IPS-NIHi7 (cell line): ENCODE measurements around the gene SLC4A1.
A peak's percentile ranks its signal among the peaks of the same experiment; 100 is the strongest.

Source experiments
- DNase-seq: peaks from one replicate; pipeline ENCODE4 v3.0.0; 2012; ENCODE audit warnings: mixed read lengths; ENCODE audit errors: extremely low spot score

The SLC4A1 gene

DNA sequence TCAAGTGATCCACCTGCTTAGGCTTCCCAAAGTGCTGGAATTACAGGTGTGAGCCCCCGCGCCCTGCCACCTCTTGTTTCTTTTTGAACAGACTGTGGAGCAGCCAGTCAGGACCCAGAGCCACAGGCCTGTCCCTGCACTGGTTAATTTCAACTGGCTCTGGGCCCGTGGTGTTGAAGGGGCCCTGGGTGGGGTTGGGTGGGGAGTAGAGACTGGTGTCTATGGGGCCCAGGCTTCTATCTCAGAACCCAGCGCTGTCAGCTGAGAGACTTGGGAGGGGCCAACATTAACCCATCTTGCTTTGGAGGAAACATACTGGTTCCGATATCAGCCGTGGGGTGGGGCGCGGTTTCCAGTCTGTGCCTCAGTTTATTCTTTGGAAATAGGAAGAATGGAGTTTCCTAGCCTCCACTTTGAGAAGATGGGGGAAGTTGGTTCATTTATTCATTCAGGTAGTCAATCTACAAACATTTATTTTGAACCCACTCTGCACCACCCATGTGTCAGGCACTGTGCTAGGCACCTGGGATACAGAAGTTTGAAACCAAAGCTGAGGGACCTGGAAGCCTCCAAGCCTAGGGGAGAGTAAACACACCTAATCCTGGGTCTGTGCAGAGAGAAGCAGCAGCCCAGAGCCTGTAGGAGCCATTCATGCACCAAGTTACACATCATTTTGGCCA lies 15.5 kb upstream of the SLC4A1 start:
- DNase-seq: no peak

DNA sequence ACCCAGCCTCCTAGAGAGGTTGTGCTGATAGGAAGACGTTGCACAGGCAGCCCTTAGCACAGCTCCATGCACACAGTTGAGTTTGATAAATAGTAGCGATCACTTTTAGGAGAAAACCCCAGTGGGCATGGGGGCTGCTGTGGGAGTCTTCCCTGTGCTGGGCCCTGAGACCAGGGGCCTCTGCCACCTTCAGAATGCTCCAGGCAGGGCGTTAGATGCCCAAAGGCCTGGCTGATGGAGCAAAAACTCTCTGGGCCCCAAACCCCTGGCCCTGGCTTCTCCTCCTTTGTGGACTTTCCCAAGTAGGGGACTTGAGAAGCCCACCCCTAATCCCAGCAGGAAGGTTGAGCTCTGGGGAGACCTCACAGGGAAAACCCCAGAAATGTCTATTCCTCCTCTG lies 14.3 kb upstream of the SLC4A1 start:
- no peak for DNase-seq

DNA sequence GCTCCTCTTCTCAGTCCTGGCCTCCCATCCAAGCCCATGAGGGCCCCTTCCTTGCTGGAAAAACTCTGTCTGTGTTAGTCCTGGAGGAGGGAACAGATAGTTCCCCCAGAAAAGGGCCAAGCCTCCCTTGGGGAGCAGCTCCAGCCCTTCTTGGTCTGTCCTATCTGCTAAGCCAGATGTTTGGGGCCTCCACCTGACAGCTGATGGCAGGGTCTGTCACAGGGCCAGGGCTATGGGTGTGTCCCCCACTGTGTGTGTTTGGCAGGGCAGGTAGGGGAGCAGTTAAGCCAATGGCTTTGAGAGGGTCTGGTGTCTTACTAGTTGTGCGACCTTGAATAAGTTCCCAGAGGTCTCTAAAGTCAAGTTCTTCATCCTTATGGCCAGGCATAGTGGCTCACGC lies 13.6 kb upstream of the SLC4A1 start:
- DNase-seq: no peak

DNA sequence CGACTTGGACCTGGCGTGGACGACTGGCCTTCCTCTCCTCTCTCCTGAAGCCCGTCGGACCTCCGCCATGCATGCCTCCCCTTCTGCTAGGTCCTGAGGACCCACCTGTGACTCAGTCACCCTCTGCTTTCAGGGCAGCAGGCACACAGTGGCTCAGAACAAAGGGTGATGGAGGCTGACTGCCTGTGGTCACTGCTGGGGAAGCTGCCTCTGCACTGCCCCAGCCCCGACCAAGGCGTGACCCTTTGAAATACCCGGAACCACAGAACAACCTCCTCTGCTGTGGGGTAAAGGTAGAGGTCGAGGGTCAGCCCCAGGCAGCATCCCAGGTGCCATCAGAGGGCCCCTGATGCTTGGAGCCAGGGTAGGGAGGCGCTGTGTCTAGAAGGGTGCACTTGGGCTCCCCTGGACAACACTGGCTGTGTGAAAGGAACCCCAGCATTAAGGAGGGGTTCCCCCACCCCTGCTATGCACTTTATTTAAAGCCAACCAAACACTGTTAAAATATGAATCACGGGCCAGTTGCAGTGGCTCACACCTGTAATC lies 12.5 kb upstream of the SLC4A1 start:
- peak; percentile 8 for DNase-seq

DNA sequence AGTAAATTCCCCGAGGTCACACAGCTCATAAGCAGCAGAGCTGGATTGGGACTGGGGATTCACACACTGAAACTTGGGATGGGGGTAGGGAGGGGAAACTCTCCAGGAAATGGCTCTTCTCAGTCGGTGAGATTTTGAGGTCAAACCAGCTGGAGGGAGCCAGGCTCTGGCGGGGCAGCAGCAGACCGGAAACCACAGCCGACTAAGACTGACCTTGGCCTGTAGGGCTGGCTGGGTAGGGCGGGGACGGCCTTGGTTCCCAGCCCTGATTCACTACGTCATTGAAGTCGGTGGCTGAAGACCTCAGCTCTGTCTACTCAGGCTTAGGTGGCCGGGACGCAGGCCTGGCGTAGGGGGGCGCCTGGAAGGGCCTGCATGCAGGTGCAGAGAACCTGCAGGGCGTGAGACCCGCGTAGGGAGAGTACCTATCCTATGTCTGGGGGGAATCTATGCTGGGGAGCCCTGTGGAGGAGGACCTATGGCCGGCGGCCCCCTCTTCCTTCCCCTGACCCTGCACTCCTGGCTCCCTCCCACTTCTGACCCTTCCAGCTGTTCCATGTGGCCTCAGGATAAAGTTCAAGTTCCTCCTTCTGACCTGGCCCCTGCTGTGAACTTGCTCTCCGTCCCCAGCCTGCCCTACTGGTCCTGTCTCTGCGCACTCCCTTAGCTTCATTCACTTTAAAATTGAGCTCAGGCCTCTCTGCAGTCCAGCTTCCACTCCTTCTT lies 11.9 kb upstream of the SLC4A1 start:
- DNase-seq: peak; percentile 82

DNA sequence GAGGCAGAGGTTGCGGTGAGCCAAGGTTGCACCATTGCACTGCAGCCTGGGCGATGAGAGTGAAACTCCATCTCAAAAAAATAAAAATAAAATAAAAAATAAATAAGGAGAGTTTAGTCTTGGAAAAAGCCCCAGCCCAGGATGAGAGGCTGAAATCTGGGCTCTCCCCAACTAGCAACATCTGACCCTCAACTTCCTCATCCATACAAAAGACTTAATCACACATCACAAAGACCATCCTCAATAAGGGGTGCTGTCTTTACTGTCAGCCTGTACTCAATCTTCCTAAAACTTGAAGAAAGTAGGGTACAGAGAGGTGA lies 11.4 kb upstream of the SLC4A1 start:
- DNase-seq: no peak

DNA sequence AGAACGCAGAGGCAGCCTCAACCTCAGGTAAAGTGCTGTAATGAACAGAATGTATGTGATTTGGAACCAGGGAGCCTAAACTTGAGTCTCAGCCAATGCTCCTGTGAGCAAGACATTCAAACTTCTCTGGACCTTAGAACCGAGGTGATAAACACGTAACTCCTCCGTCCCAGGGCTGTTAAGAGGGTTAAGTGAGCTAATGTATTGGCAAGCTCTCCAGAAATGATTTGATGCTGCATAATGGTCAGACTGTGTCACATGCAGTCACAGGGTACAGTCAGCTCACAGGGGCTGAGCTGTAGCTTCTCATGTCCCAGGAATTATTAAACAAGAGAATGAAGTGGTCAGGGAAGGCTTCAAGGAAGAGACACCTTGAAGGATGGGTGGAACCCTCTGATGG lies 10.0 kb upstream of the SLC4A1 start:
- DNase-seq: no peak

DNA sequence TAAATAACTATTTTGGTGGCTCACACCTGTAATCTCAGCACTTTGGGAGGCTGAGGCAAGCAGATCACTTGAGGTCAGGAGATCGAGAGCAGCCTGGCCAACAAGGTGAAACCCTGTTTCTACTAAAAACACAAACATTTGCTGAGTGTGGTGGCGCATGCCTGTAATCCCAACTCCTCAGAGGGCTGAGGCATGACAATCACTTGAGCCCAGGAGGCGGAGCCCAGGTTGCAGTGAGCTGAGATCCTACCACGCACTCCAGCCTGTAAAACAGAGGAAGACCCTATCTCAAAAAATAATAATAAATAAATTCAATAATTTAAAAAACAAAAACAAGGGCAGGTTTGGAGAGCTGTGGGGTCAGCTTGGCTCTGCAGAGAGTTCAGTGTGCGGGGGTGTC lies 5.7 kb upstream of the SLC4A1 start:
- no peak for DNase-seq

DNA sequence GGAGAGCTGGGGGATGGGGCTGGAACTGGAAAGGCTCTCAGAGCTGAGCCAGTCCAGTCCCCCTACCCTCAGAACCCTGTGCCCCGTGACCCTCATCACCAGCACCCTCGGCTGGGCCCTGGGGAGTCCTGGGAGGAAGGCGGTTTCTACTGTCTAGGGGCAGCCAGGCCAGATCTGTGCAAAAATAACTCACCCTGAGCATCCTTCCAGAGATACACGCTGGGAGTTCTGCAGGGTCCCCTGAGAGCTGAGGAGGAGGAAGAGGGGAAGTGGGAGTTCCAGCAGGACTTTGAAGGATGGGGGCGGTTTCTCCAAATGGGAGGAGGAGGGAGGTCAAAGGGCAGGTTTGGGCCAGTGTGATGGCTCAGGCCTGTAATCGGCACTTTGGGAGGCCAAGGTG lies 5.0 kb upstream of the SLC4A1 start:
- no peak for DNase-seq

DNA sequence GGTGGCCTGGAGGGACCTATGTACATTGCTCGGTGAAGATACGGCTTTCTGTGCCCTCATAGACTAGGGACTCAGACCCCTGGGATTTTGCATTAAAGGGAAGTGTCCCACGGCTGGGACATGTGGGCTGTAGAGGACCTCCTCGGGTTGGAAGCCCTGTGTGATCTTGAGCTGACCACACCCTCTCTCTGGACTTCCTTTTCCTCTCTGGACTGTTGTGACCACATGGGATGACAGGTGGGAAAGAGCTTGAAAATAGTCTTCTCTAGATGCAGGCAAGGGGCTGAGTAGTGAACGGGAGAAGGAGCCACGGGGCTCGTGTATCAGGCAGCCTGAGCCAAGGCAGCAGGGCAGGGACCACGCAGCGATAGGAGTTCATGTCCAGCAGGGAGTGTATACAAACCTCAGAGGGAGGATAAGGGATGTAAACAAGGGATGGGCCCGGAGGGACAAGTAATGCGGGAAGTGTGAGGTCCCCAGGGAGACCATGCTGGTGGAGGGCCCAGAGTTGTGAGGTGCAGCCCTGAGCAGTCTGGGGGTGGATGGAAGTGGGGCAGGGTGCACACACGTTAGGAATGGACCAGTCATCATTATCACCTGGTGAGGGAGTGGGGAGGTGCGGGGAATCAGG lies 4.5 kb upstream of the SLC4A1 start:
- no peak for DNase-seq

DNA sequence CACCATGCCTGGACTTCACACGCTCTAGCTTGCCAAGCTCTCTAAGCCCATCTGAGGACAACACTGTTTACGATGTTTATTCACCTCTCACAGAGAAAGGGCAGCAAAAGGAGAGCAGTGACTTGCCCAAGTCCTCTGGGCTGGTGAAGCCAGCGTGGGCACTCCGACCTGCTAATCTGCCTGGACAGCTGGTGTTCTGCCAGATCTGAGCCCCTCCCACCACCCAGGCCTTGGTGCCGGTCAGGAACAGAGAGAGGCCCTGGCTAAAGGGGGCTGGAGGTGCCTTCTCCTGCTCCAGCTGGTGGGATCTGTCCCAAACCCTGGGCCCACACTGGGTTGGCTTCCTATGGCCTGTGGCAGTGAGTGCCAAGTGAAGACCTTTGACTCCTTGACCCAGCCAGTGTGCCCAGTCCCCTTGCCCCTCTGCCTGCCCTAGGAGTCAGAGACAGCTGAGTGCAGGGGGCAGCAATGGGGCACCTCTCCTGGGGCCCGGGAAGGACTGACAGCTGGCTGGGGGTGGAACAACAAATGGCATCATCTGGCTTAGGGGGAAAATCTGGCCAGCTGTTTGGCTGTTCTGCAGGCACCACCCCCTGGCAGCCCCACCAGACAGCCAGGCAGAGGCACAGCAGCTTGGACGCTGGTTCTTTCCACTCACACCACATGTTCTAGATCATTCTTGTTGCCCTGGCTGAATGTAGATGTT lies 1.8 kb upstream of the SLC4A1 start:
- no peak for DNase-seq

DNA sequence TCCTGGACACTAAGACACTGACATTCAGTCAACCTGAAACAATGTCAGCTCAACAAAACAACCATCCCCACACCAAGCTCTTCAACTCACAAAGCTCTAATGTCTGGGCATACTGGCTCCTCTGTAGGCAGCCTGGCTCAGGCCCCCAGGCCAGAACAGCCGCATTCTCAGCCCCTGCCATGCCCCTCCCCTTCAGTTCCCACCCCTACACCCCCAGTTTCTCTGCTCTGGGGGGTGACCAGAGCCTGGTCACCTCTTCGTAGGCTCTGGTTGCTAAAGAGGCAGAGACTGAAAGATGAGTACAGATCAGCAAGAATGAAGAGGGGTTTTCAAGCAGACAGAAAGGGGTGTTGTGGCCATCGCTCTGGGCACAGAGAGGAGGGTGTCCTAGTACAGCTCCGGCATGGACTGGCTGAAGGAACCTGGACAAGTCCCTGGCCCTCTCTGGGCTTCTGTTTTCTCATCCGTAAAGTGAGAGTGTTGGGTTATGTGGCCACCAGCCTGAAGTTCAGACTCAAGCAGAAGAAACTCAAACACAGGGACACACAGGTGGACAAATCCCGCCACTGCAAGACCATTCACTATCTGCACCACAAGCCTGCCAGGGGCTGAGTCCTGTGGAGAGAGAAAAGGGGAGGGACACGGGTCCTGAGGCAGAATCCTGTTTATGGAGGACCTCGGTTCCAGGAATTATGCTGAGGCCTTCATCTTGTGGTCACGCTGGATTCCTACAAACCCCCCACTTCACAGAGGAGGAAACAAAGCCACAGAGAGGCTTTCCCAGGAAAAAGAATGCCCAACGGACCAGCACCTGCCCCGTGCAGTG lies 987 bp upstream of the SLC4A1 start:
- no peak for DNase-seq

DNA sequence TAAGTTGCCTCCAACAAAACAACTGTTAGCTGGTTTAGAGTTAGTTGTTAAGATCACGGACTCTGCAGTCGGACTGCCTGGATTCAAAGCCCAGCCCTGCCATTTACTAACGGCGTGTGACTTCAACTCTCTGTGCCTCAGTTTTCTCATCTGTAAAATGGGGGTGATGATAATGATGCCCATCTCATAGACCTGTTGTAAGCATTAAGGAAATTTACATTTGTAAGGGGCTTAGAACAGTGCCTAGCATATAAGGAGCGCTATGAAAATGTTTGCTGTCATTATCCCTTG lies 825 bp downstream of the SLC4A1 start:
- DNase-seq: no peak

DNA sequence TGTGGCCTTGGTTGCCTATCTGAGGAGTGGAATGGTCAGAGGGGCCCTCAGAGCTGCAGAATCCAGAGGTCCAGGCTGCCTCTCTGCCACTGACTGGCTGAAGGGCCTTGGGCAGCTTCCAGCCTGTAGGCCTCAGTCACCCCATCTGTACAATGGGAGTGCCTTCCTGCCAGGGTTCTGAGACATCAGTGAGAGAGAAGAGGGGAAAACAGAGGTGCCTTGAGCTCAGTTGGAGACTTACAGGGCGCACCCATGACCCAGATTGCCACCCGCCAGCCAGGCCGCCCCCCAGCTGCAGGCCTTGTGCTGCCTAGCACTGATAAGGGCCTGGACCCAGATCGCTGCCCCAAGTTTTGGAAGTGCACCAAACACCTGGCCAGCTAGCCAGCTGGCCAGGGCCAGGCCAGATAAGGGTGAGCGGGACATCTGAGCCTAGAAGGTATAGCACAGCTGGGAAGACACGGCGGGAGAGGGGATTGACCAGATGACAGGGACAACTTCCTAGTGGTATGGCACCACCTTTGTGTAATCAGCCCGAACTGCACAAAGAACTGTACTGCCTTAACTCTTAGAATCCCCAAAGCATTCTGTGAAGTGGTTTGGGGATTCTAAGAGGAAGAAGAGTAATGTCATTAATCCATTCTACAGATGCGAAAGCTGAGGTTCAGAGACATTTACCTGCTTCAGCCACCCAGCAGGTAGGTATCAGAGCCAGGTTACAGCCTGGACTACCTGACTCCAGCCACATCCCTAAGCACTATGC lies 1.4 kb downstream of the SLC4A1 start:
- DNase-seq: no peak

DNA sequence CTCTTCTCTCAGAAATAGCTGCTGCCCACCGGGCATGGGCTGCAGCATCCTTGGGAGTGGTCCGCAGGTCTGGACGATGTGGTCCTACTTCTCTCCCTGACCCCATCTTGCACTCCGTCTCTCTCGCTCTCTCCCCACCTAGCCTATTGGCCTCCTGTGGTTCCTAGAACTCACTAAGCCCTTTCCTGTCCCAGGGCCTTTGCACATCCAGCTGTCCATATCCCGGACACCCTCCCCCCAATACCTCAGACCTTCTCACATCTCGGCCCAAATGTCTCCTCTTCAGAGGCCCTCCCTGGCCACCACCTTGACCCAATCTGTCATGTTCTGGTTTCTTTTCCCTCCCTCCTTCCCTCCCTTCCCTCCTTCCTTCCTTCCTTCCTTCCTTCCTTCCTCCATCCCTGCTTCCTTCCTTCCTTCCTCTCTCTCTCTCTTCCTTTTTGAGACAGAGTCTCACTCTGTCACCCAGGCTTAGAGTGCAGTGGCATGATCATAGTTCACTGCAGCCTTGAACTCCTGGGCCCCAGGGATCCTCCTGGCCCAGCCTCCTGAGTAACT lies 4.5 kb downstream of the SLC4A1 start:
- no peak for DNase-seq

DNA sequence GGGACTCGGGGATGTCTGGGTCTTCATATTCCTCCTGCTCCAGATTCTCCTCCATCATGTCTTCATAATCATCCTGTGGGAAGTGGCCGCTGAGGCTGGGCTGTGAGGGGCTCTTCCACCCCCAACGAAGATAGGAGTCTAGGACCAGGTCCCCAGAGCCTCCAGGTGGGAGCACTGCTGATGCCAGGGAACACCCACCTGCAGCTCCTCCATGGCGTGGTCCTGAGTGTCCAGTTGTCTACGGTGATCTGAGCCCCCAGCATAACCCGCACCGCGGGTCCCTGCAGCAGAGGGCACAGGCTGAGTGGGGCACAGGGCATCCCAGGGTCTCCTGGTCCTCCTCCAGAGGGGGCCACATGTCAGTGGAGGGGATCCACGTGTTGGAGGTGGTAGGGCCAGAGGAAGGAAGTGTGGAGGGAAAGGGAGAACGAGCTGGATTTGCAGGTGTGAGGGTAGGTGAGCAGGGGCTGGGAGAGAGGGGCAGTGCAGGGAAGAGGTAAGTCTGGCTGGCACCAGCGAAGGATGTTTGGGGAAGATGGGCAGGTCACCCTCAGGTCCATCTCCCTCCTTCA lies 5.2 kb downstream of the SLC4A1 start:
- DNase-seq: no peak

DNA sequence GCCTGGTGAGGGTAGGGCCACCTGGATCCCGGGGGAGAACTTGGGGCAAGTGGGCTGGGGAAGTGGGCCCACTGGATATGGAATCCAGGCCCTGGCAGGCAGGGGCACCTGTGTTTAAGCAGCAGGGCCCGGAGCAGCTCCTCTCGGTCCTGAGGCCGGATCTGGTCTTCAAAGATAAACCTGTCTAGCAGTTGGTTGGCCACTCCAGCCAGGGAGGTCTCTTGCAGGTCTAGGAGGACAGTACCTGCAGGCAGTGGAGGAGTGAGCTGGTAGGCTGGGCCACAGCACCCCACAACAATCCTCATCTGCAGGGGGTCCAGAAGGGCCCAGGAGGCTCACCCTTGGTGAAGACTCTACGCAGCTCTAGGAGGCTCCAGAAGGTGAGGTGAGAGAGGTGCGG lies 7.6 kb downstream of the SLC4A1 start:
- no peak for DNase-seq

DNA sequence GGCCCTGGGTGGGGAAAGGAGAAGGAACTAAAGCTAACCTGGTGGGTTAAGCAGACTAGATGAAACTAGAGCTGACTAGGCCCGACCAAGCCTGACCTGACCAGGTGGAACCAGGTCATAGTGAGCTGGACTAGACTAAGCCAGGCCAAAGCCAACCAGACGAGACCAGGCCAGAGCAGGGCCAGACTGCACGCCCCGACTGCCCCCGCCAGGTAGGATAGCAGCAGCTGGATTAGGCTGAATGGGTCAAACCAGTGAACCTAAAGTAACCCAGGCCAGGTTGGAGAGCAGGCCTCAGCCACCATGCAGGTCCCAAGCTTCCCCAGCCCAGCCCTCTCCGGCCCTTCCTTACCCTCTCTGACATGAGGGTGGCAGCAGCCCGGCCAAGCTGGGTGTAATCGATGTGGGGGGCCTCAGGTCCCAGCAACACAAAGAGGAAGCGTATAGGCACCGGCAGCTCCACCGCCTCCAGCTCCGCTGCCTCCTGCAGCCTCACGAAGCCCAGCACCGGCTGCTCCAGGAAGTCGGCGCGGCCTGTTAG lies 9.1 kb downstream of the SLC4A1 start:
- no peak for DNase-seq

DNA sequence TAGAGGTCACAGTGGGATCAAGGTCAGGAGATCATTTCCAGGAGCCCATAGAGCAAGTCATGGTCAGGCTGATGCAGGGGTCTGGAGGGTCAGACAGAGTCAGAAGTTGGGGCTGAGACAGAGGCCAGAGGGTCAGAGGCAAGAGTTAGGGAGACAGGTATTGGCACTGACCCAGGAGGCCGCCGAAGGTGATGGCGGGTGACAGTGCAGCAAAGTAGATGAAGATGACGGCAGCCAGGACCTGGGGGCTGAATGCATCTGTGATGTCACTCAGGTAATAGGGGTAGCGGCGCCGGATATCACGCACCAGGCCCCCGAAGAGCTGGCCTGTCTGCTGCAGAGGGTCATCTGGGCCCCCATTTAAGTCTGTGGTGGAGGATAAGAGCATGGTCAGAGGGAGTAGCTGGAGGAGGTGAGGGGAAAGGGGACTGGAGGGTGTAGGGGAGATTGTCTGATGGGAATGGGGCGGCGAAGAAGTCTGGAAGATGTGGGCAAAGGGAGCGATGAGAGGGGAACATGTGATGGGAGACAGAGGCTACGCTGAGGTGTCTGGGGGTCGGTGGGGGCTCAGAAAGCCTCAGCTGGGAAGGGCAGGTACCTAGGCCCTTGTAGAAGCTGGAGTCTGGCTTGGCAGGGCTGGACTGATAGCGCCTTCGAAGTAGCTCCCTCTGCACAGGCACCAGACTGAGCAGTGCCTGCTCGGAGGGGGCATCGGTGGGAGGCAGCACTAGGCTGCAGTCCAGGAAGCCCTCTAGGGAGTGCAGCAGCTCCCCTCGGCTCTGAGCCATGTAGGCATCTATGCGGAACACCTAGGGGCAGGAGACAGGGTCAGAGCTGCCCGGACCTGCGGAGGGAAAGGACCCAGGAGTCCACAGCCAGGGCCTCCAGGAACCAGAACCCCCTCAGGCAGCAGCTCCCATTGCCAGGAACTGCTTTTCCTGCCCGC lies 9.8 kb downstream of the SLC4A1 start:
- no peak for DNase-seq
